Colonic mucosa (tissue), 4 donors: ENCODE measurements around the gene ATXN10. TPM values are rescaled to one million over a fixed set of nuclear protein-coding genes. Genes with fewer than 3 reads are reported as not detected.

Source experiments
- DNase-seq: peaks from one replicate; pipeline ENCODE4 v3.0.0-alpha.2; 2020
- H3K27ac ChIP-seq: fragments of 200-600 bp; one replicate; pipeline ENCODE4 v1.8.0; 2021
- H3K27me3 ChIP-seq: fragments of 200-600 bp; one replicate; pipeline ENCODE4 v1.8.0; 2021
- H3K36me3 ChIP-seq: fragments of 200-600 bp; one replicate; pipeline ENCODE4 v1.8.0; 2021
- H3K4me1 ChIP-seq: fragments of 200-600 bp; one replicate; pipeline ENCODE4 v1.8.0; 2021; ENCODE audit warnings: mild to moderate bottlenecking
- H3K4me3 ChIP-seq: fragments of 200-600 bp; one replicate; pipeline ENCODE4 v1.8.0; 2021
- H3K9ac ChIP-seq, 2 donors: one replicate each; pipeline ENCODE4 v1.7.0; 2013; ENCODE audit warnings: control low read depth in 2 of 2, low read depth in 2 of 2, low read length in 2 of 2
- H3K9me3 ChIP-seq: fragments of 200-600 bp; one replicate; pipeline ENCODE4 v1.8.0; 2021
- intact Hi-C: fragments of 100-400 bp; cut with DNase I; formaldehyde crosslinking; loops from one replicate; pipeline ENCODE4 v1.14.1; 2022
- total RNA-seq, 2 donors: library from RNA; stranded (reverse); fragmentation: NEBNext Ultra II Directional in 1 of 2; extraction: Animal tissue kit (Norgen Biotek cat#: 25700) in 1 of 2; gene quantifications; one replicate each; pipeline ENCODE4 v1.2.1, GENCODE V29; 2021
- TF ChIP-seq, protein P1 (sequence below): fragments of 200-600 bp; IDR thresholded peaks from one replicate; pipeline ENCODE4 v1.8.0; 2022; ENCODE audit warnings: antibody characterized with exemption, mild to moderate bottlenecking
- donor health status: healthy.
- donor health status: DM: no; HTN: no; CAD: no.
- donor health status: DM: no; HTN: no; CAD: no.

The ATXN10 gene
- total RNA-seq, 2 donors from 2014 or later, result 90.5 to 94.9 TPM

DNA sequence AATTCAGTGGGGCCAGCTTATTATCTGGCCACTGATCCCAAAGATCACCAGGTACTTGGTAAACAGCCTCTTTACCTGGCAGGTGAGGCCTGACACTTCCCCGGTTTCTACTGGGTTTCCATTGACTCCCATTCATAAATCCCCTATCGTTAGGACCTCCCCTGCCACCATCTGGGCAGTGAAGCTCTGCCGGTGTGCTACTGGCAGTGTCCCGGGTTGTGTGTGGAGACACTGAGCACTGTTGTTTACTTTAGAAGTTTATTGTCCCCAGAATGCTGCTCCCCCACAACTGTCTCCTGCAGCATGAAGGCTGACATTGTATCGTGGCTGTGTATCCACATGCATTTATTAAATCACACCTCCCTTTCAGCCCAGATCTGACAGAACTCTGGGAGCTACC lies 162.6 kb downstream of the ATXN10 start:
- DNase-seq, result no peak

DNA sequence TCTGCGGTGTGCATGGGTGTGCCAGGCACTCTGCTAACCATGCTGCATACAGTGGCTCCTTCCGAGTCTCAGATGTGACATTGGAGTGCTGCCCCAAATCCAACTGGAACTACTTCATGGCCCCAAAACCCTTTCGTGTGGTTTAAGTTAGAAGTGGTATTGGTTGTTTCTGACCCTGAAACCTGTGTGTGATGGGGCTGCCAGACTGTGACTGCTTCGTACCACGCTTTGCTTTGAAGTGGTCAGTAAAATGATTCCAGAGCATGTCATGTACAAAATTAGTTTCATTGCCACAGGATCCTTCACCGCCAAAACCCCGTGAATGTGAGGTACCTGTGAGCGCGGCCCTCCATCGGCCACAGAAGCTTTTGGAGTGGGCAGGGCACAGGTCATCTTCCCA lies 163.2 kb downstream of the ATXN10 start:
- DNase-seq, result no peak
- Histone ChIP-seq H3K9me3 (no peaks in the 10 kb centered on the region), H3K4me3 (no peak overlapping the region), H3K27me3 (no peaks in the 10 kb centered on the region), H3K4me1 (no peaks in the 10 kb centered on the region), H3K27ac (no peak overlapping the region), H3K36me3 (no peaks in the 10 kb centered on the region), H3K9ac (no peak overlapping the region)
- TF ChIP-seq, protein P1, sequence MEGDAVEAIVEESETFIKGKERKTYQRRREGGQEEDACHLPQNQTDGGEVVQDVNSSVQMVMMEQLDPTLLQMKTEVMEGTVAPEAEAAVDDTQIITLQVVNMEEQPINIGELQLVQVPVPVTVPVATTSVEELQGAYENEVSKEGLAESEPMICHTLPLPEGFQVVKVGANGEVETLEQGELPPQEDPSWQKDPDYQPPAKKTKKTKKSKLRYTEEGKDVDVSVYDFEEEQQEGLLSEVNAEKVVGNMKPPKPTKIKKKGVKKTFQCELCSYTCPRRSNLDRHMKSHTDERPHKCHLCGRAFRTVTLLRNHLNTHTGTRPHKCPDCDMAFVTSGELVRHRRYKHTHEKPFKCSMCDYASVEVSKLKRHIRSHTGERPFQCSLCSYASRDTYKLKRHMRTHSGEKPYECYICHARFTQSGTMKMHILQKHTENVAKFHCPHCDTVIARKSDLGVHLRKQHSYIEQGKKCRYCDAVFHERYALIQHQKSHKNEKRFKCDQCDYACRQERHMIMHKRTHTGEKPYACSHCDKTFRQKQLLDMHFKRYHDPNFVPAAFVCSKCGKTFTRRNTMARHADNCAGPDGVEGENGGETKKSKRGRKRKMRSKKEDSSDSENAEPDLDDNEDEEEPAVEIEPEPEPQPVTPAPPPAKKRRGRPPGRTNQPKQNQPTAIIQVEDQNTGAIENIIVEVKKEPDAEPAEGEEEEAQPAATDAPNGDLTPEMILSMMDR, result no peak
- intact Hi-C loops, result loop anchor here (5.0 kb wide), 1 partner anchor 187 kb away; no protein-coding TSS in a partner anchor

More for the DNA sequence above, 162.6 kb downstream of the ATXN10 start:
- H3K9me3 ChIP-seq, result no peaks in the 10 kb centered on the region
- no peaks in the 10 kb centered on the region for H3K36me3 ChIP-seq
- no peaks in the 10 kb centered on the region for H3K27me3 ChIP-seq
- intact Hi-C loops, result loop anchor here (5.0 kb wide), 1 partner anchor 187 kb away; no protein-coding TSS in a partner anchor
- no peak overlapping the region for H3K9ac ChIP-seq
- TF ChIP-seq, protein P1, result no peak
- H3K27ac ChIP-seq, result no peak overlapping the region
- no peak overlapping the region for H3K4me3 ChIP-seq
- no peaks in the 10 kb centered on the region for H3K4me1 ChIP-seq

DNA sequence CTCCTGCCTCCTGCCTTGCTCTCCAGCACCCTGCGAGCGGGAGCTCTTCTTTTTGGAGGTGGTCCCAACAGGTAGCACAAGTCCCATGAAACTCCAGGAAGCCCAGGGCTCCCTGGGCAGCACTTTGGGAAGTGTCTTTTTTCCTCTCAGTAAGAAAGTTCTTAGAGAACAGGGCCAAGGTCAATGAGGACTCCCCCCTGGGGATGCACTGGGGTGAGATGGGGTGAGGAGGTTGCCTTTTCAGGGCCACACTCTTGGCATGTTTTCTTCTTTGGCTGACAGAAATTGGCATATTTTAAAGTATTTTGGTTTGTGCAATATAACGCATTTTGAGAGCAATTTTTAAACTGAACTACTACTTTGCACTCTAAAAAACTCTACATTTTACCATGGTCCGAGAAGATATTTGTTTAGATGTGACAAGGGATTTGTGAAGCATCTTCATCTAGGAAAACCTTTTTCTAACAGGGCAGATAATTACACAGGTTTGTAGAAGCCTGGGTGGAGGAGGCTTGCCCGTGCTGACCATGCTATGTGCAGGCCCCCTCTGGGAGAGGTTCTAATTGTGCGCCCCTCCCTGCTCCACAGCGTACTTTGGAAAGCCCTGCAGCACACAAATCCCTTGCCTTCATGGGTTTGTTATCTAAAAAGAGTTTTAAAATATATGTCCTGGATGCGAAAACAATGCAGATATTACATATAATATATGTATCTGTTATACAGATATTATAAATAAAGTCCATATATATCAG lies 165.0 kb downstream of the ATXN10 start:
- no peak overlapping the region for H3K27ac ChIP-seq
- H3K27me3 ChIP-seq, result no peaks in the 10 kb centered on the region
- TF ChIP-seq, protein P1, result no peak
- intact Hi-C loops, result no loop called here
- H3K9me3 ChIP-seq, result no peaks in the 10 kb centered on the region
- H3K4me3 ChIP-seq, result no peak overlapping the region
- H3K9ac ChIP-seq, result no peak overlapping the region
- no peaks in the 10 kb centered on the region for H3K4me1 ChIP-seq
- H3K36me3 ChIP-seq, result no peaks in the 10 kb centered on the region
- no peak for DNase-seq

DNA sequence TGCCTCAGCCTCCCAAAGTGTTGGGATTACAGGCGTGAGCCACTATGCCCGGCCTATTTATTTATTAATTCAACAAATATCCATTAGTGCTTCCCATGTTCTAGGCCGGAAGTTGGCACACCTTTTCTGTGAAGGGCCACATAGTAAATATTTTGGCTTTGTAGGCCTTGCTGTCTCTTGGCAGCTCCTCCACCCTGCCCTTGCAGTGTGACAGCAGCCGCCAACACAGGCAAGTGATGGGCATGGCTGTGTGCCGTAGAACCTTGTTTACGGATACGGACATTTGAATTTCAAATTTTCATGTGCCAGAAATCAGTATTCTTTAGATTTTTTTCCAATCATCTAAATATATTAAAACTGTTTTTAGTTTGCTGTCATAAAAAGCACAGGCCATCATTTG lies 165.9 kb downstream of the ATXN10 start:
- intact Hi-C loops, result no loop called here
- Histone ChIP-seq H3K27ac (no peak overlapping the region), H3K36me3 (no peaks in the 10 kb centered on the region), H3K4me3 (no peak overlapping the region), H3K9ac (no peak overlapping the region), H3K4me1 (no peaks in the 10 kb centered on the region), H3K27me3 (no peaks in the 10 kb centered on the region), H3K9me3 (no peaks in the 10 kb centered on the region)
- TF ChIP-seq, protein P1, result no peak
- no peak for DNase-seq

DNA sequence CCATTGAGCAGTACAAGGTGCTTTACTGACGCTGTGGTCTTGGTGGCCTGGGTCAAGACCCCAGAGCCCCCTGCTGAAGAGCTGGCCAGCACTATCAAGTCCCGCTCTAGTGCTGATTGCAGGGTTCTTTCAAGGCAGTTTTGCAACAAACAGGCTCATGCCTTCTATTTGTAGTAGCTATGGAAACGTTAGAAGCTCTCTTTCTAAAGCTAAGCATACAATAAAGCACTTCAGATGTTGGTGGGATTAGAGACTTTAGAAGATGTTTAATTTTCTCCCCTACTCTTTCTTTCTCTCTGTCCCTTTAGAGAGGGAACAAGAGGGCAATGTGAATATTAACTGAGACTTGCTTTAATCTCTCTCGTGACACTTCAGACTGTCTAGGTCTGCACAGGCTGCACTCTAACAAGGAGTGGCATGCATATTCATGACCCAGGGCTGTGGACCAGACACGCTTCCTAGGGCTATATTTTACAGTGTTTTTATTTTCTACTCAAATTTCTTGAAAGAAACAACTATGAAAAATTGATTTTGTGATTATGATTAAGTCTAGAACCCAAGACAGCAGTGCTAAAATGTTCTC lies 166.8 kb downstream of the ATXN10 start:
- no peak overlapping the region for H3K4me3 ChIP-seq
- H3K4me1 ChIP-seq, result no peaks in the 10 kb centered on the region
- TF ChIP-seq, protein P1, result no peak
- intact Hi-C loops, result no loop called here
- H3K27me3 ChIP-seq, result no peaks in the 10 kb centered on the region
- H3K36me3 ChIP-seq, result no peaks in the 10 kb centered on the region
- no peak overlapping the region for H3K27ac ChIP-seq
- no peaks in the 10 kb centered on the region for H3K9me3 ChIP-seq
- DNase-seq, result no peak
- no peak overlapping the region for H3K9ac ChIP-seq
